Fibroblast of skin of right biceps (primary cell): Measurements from ENCODE around the gene NPAS3.

ENCODE experiments used
- DNase-seq: peaks from one replicate; pipeline ENCODE4 v3.0.0-alpha.2; 2013

The NPAS3 gene

DNA sequence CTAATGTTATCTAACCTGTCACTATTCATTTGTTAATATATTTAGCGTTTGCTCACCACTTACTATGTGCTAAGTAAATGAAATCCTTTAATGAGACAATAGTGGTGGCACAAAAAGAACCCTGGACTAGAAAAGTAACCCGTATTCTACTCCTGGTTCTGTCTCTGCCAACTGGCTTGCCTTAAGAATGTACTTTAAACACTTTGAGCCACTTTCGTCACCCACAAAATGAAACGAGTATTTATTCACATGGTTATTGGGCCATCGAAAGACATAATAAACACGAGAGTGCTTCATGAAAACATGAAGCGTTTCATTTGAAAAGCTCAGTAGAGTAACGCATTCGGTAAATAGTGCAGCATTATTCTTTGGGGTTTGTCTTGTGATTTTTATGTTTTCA, 757.5 kb downstream of the NPAS3 start:
- DNase-seq = no peak

DNA sequence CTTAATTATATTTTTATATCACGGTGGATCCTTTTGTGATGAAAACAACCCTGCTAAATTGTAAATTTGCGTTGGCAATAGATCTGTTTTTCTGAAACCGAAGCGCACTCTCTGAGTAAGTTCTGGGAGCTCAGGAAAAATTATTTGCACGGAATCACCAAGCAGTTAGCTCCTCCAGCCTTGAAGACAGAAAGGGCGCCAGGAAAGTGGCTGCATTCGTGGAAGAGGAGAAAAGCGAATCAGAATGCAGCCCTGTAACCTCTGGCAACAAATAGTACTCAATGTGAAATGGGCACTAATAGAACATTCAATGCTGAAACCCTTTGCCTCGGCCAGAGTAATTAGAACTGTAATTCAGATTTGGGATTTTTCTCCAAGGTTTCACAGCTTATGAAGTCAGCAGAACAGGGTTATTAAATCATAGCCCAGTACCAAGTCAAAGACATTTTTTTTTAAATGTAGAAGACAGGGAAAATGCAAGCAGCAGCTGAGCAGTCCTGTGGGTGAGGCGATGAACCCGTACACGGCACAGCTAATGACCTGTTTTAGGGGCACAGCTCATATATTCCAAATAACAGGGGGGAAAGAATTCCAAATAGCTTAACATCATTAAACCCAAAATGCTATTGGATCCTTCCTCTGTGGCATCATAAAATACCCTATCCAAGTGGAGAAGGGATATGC, 760.8 kb downstream of the NPAS3 start:
- DNase-seq = no peak

DNA sequence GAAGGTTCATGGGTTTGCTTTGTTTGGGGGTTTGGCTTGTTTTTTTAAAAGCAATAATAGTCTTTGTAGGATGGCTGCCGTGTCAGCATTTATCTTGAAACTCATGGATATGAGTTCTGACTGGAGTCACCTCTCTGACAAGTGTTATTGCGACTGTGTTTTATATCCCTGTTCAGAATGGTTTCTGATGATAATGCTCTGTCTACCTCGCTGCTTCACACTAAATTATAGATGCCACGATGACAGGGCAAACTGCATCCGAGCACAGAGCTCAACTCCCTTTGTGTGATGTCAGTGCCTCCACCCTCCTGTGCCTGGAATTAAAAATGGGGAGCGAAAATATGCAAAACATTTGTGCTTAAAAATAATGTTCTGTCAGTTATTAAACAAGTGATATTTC, 761.4 kb downstream of the NPAS3 start:
- no peak for DNase-seq

DNA sequence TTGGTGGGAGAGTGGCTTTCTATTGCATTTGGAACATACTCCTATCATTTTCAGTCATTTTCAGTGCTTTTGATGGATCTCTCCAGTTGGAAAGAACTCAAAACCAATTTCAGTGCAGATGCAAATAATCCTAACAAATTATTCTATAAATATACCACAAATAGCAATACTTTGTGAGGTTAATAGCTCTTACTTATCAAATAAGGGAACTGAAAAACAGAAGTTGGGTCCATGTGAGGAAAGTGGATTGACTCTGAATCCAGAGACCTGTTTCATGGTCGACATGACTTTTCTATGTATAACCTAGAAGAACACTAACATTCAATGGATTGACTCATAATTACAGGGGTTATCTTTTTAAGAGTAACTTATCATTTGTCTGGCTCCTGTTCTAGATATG, 763.6 kb downstream of the NPAS3 start:
- DNase-seq = no peak

DNA sequence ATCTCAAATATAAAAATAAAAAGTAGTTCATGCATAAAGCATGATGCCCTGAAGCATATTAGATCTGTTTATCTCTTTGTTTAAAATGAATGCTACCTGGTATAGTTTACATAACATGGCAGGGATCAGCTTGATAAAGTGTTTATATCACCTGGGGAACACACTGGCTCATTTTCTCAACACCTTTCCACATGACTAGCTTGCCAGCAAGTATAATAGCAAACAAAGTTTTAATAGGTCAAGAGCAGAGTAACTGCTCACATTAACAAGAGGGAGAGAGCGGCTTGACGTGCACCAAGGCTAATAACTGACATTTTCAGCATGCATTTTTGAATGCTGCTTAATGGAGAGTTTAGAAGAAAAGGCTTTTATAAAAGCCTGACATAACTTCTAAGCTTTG, 765.8 kb downstream of the NPAS3 start:
- DNase-seq = no peak

DNA sequence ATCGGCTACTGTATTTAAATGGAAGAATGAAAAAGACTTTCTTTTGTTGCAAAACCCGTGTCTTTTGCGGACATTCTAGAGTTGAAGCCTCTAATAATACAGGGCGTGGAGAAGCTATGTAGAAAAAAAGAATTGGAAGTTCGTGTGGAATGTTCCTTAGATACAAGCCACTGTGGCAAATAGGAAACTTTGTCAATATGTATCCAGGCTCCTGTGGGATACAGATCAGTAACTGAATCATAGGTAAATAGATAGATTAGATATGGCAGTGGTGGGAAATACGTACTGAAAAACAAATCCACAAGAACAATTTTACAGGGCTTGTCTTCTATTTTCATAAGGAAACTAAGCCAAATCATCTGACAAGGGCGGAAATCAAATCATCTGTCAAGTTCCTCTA, 766.8 kb downstream of the NPAS3 start:
- no peak for DNase-seq

DNA sequence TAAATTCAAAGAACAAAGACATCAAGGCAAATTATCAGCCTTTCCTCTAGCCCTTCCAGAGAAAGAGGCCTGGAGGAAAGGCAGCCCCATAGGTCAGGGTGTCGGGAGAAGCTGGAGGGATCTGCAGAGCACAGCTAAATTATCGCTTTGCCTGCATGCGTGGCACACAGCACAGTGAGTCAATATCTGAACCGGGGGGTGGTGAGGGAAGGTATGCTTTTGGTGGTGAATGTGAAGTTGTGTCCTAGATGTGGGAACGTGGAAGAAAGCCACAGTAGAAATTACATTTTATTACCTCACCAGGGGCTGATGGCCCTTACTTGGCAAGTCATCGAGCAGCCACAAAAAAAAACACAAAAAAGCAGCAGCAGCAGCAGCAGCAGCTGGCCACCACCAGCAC, 769.0 kb downstream of the NPAS3 start:
- DNase-seq = peak; percentile 49

DNA sequence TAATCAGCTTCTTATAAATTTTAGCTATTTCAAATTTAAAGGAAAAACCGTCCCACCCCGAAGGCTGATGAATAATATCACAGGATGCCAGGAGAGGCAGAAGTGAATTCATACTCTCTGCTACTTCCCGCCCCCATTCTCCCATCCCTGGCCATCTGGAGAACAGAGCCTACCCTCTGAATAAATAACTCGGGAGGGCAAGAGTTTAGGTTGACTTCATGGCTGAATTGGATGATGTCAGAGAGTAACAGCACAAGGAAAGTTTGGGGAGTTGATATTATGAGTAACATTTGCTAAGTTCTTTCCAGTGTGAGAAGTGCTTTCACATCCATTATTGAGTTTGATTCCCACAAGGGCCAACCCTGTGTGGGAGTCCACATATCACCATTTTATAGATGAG, 770.6 kb downstream of the NPAS3 start:
- DNase-seq = peak; percentile 36

DNA sequence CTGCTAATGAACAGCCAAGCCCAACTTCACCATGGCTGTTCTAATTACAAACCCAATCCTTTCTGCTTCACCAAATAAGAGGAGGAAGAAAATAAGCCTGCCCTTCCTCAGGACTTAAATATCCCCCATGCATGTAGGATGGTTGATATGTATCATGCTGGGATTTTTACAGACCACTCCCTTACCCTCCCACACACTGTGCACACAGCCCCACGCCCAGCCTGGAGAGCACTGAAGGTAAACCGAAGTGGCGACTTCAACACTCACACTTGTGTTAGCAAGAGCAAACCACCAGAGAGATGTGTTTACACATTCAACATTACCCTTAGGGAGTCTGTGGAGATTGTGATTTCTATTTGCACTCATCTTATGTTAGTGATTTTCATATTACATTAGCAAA, 771.0 kb downstream of the NPAS3 start:
- no peak for DNase-seq

DNA sequence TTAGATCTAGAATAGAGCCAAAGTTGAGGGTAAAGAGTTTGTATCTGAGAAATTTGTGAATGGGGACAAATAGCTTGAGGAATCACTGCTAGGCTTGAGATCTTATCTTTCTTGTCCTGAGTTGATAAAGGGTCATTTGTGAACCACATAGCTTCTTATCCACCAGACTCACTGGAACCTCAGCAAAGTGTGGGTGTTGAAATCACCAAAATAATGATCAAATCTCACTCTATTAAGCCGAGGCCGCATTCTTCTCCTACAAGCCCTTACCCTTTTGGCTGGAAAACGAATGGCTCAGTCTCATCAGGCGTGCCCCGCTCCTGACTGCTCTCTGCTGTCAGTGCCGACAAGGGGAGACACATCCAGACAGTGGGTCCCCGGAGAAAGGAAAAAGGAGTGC, 771.6 kb downstream of the NPAS3 start:
- no peak for DNase-seq

DNA sequence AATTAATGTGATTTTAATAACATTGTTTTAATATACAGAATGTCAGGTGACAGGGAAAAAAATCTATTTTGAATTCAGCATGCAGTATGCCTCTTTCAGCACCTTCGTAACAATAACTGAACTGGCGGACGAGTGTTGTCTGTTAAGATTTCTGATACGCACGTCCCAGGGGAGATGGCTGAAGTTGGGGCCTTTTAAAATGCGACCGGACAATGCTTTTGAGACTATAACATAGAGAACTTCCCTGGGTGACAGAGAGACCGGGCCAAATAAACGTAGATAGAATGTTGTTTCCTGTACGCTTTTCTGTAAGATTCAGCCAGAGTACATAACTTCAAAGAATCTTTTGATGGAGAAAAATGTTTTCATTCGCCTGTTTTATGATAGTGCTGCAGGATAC, 772.5 kb downstream of the NPAS3 start:
- DNase-seq = no peak

DNA sequence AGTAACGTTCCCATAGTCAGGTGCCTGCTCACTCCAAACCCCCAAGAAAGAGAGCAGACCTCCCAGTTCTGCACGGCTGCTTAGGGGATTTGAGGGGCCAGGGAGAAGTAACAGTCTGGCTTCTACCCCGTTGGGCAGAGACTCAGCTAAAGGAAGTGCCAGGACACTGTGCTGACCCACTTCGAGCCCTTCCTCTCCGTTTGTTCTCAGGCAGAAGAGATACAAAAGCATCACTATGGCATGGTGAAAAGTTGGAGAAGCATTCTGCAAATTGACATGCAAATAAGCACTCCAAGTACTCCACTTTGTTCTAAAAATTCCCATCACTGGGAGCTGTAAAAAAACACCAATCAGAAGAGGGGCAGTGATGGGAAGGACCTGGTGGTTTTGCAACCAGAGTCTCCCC, 773.1 kb downstream of the NPAS3 start:
- DNase-seq = no peak

DNA sequence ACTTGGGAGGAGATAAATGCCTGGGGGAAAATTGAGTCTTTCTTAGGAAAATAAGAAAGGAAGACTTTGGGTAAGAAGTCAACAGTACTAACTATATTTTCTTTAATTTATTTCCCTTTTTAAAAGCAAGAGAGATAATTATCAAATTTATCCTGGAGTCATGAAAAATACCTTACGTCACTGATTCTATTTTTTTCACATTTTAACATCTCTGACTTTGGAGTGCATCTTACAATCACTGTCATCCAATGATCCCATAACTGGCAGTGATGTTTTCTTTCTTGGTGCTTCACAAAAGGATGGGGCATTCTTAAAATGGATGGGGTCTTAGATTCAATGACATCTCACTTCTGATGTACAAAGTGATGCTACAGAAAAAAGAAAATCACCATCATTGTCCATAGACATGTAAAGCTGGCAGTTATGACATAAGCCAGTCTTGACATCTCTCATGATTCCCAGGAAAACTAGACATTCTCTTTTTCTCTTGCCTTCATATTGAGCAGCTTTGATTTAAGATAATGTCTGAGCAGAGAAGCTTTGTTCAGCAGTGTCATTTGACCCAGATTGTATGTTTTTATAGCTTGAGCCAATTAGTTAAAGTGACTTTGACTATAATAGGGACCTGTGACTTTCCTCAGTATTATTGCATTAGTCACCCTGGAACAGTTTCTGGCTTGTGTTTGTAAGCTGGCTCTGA, 776.0 kb downstream of the NPAS3 start:
- peak; percentile 69 for DNase-seq

DNA sequence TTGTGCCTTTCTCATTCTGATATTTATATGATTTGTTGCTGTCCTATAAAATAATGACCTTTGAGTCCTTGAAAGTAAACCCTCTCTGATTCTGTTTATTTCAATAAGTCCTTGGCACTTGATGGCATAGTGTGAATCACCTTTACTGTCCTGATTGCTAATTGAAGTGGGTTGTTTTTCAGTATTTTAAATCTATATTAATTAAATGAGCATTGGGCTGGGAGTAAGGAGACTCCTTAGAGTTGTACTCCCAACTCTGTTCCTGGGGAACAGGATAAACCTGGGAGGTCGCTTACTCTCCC, 776.5 kb downstream of the NPAS3 start:
- no peak for DNase-seq

DNA sequence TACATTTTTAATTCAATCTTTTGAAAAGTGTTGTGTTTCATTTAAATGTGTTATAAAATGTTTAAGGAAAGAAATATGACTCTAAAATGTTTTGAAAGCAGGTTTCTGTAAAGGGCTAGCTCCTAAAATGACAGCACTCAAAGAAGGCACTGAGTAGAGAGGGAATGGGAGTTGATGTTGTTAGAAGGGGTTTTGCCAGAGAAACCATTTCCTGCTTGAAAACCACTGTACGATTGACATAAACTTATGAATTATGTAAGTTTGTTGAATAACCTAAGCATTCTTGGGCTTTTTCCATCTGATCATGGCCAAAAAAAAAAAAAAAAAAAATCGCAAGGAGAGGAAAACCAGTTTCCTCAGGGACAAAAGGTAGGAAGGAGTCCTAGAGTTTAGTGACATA, 778.2 kb downstream of the NPAS3 start:
- DNase-seq = no peak

DNA sequence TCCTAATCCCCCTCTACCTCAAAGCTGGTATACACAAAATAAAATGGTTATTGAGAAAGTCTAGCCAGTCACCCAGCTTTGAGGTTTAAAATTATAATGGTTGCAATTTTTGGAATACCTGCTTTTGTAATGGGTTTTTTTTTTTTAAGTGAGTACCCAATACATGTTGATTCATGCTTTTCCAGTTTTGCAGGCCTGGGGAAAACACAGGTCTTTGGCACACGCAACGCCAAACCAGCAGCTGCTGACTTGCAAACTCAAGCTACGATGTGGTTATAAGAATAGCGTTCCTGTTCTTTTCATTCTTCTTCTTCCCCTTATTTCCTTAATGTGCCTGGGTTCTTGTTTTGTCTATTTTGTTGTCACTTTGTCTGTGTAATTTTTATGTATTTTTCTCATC, 779.2 kb downstream of the NPAS3 start:
- no peak for DNase-seq

DNA sequence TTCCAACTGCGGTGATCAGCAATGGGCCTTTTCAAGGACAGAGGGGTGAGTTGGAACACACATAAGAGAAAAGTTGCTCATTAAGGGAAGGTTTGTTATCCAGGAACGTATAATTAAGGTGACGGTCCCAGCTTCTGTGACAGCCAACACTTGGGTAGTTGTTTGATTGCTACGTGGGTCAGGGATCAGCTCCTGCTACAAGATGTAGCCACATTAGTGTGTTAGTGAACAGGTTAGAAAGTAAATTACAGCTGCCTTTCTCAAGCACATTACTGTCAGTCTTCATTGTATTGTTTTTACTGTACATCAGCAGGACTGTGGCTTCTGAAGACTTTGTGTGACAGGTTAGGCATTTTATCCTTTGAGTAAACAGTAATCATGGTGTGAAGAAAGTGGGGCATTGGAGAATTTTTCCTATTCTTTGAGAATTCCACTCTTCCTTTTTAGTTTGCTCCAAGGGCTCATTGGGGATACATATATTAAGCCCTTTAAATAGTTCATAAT, 781.7 kb downstream of the NPAS3 start:
- DNase-seq = no peak

DNA sequence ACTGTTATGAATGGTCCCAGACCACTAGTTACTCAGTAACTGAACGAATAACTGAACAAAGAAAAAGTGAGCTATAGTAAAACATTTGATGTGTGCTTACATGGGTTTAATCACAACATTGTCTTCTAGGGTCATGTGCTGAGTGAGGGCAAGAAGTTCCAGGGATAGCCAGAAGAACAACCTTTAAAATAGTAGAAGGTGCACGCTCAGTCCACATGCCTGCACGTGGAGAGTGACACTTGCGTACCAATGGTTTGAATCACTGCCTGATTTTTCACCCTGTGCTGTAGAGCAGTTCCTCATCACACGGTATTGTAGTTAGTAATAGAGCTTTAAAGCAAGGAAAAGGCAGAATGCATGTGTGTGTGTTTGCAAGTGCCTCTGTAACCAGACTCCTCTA, 788.0 kb downstream of the NPAS3 start:
- peak; percentile 50 for DNase-seq

DNA sequence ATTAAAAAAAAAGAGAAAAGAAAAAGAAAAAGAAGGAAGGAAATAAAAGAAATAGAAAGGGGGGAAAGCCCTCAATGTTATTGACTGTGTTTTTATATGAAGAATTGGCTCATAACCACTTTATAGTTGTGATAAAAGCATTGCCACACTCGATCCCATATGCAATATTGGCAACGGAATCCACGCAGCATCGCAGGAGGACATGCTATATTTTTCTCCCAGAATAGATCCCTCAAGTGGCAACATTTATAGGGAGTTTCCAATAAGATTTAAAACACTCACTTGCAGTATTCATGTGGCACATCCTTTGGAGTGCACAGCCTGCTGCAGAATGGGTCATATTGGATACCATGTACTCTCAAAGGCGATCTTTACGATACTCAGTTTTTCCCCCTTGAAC, 788.9 kb downstream of the NPAS3 start:
- DNase-seq = no peak

DNA sequence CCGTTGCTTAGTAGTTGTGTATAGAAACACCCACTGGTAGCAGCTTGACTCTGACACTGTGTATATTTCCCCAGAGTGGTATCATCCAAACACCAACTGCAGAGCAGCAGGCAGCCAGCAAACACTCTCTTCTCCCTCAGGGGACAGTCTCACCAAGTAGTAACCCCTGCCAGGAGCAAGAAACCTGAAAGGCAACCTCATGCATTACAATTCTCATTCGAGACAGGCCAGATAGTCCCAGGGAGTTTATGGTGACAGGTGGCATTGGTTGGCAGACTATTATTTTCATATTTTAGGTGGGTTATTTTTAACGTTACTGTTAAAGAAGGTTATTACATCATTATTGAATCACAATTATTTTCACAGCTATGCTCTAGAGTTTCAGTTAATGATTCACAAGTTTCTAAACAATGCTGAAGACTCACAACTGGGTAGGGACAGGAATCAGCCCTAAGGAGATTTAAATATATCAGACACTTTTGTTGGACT, 789.4 kb downstream of the NPAS3 start:
- DNase-seq = no peak

DNA sequence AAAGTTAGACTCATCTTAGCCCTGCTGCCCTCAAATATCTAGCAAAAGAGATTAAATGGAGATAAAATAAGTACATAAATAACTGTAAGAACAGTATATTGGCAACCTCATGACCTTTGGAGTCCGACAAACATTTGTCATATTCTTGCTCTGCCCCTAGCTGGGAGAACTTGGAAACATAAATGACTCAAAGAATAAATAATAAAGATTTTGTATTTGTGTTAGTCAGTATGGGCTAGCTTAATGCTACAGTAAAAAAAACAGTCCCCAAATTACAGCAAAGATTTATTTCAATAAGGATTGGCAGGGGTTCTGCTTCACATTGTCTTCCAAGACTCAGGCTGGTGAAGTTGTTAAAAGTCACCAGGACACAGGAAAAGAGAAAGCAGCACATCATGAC, 791.5 kb downstream of the NPAS3 start:
- no peak for DNase-seq

DNA sequence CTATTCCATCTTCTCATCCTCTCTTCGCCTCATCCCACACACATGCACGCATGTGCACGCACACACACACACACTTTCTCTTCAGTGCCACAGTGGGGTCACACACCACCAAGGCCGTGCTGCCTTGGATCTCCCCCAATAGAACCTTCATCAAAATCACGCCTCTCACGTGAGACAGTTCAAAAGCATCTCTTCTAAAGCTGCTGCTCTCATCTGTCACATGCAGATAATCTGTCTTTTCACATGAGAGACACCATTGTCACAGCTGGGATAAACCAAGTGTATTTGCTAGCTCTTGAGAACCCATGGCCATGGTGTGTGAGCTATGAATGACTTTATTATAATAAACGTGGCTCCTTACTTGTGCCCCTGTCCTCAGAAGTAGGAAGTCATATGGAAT, 793.5 kb downstream of the NPAS3 start:
- DNase-seq = no peak

DNA sequence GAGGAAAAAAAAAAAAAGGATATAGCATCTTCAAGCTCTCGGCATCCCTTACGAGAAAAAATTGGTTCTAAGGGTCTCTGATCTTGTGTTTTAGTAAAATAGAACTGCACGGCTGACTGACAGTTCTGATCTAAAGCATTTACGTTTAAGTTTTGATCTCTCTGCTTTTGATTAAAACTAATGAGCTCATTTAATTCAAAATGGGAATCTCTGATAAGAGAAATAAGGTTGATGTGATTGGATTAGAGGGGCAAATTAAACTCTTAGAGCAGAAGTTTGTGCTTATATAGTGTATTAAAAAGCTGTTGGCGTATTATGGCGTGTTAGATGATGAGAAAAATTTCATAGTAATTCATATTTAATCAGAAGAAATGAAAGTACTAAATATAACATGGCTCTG, 794.6 kb downstream of the NPAS3 start:
- DNase-seq = no peak

DNA sequence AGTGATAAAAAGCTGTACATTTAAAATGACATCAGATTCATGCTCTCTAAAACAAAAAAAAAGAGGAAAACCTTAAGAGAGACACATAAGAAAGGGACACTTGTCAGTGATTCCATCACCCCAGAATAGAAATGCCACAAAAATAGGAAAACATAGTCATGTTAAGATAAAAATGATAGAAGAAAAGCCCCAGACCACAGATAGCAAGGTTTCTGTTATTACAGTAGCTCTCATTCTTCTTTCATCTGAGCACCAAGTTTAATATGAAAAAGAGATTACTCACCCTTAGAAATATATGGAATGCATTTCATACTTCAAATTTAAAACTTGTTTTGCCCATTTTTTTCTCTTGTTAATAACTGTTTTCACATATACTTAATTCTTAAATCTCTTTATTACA, 795.0 kb downstream of the NPAS3 start:
- no peak for DNase-seq

DNA sequence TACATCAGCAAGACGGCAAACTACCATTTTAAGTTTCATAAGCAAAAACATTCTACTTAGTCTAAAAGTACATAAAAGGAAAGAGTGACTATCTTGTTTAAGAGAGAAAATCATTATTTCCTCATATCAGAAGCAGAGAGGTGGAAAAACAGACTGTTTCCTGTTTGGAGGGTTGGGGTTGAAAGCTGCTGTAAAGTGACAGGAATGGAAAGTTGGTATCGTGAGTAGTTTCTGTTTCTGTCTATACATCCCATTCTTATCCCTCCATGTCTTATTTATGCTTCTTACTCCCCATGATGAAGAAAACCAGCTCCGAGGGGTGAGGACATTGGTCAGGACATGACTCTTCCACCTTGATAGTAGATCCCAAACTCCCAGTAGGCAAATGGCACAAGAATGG, 795.7 kb downstream of the NPAS3 start:
- DNase-seq = no peak
